ENCODE data around the gene ACER3. TPM values are rescaled to one million over a fixed set of nuclear protein-coding genes. Genes with fewer than 3 reads are reported as not detected.

ACER3 gene
- polyA plus RNA-seq, 5 donors = 10.7 to 34.6 (median 20.5) TPM

DNA sequence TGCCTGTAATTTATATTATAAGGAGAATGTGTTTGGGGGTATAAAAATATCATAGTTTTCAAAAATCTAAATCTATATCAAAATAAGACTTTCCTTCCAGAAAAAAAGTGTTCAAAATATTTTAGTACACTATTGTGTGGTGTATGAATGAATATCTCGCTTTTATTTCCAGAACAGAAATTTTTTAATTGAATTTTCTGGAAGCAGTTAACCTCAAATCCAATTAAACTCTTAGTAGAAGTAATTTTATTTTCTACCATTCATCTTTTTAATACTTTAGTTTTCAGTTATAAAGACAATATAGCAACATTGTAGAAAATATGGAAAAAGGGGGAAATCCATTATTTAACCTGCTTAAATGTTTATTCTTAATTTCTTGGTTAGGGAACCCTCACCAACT, 58.7 kb downstream of the ACER3 start:
- DNase-seq = no peak

DNA sequence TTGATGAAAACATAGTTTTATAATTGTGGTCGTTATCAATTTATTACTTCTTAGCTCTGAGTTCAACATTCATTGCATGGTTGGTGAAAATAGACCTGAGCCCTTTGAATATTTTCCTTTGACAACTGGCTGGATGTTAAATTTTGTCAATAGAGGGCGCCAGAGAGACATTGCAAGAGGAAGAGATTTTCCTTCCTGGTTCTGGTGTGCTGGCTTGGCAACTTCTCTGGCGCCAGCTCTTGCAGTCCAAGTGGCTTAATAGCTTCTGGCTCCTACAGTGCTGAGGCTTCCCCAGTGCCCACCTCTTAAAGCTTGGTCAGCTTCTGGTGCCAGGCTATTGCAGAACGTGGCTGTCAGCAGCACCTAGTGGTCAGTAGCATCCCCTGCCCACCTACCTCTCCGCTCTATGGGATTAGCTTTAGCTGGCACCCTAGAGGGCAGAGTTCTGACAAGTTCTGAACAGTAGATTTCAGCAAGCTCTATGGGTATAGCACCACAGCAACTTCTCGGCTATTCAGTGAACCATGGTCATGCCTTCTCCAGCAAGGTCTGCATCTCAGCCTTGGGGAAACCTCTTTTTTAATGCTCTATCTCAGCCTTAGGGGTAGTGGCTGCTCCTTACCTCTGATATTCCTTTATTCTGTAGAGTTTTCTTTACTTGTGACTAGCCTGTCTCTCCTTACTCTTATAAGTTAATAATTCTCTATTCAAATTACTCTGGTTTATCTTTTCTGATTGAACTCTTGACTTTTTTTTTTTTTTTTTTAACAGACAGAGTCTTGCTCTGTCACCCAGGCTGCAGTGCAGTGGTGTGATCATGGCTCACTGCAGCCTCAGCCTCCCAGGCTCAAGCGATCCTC, 59.4 kb downstream of the ACER3 start:
- peak; percentile 70 to 80 for DNase-seq

DNA sequence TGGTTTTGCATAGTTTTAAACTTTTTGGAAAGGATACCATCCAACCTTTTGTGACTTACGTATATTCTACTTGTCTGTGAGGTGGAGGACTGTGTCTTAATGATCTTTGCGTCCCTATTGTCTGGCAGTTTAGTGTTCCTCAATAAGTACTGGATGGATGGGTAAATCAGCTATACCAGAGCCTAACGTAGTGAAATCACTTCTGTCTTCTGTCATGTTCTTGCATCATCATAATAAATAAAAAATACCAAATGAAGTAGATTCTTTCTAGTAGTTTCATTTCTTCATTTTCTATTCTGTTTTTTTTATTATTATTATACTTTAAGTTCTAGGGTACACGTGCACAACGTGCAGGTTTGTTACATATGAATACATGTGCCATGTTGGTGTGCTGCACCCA, 66.4 kb downstream of the ACER3 start:
- no peak for DNase-seq

DNA sequence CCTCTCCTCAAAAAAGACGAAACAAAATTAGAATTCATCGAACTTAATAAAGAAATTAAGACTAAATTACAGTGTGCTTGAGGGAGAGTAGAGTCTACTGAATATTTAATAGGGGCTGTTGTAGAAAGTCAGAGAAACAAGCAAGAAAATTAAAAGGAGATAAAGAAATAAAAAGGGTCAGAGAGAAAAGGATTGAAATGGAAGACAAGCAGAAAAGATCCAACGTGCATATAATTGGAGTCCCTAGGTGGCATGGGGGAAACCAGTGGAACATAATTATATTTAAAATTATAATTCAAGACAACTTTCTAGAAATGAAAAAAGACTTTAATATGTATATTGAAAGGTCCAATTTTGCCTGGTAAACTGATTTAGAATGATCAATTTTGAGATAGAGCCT, 74.3 kb downstream of the ACER3 start:
- no peak for DNase-seq

DNA sequence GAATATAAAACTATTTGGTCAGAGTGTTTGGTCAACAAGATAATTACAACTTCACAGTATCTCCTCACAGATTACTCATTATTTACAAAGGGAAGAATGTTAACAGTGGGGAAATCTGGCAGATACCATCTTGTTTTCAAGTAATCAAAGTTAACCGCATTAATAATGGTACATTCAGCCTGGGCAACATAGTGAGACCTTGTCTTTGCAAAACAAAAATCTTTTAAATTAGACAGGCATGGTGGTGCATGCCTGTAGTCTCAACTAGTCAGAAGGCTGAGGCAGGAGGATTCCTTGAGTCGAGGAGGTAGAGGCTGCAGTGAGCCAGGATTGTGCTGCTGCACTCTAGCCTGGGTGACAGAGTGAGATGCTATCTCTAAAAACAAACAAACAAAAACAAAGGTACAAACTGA, 78.5 kb downstream of the ACER3 start:
- no peak for DNase-seq

DNA sequence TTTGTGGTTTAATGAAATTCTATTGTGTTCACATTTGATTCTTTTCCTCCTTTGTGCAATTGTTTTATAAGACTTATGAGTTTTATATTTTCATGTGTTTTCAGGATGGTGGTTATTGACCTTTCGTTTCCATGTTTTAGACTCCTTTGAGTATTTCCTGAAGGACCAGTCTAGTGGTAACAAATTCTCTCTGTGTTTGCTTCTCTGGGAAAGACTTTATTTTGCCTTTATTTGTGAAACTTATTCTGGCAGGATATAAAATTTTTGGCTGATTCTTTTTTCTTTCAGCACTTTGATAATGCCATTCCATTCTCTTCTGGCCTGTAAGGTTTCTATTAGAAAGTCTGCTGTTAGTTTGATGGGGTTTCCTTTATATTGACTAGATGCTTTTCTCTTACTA, 83.5 kb downstream of the ACER3 start:
- DNase-seq = no peak

DNA sequence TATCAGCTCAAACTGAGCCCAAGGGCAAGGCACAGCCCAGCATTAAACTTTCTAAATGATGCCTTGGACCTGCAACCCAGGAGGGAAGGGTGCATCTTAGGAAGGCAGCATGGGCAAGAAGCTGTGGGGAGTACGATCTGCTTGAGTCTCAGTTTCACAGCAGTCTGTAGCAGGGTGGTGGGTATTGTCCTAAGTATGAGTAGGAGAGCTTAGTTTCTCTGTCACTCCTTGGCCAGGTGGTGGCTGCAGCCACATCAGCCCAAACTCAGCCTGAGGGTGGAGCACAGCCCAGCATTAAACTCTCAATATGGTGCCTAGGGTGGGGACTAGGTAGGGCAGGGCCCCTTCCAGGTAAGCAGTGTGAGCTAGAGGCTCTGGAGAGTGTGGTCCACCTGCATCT, 85.5 kb downstream of the ACER3 start:
- DNase-seq = no peak

DNA sequence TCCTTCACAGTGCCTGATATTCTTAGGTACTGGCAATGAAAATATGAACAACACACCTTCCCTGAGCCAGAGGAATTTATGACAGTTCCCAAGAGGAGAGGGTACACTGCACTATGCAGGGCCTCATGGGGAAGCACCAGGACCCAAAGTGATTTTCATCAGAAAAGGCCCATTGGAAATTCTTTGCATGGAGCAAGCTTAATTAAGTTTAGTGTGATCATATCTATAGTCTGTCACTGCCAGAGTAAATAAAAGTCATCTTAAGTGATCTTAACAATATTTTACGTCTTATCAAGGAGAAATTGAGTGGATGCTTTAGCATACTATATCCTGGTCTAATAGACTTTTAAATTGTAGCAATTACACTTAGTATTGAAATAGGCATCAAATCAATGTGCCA, 86.5 kb downstream of the ACER3 start:
- no peak for DNase-seq

DNA sequence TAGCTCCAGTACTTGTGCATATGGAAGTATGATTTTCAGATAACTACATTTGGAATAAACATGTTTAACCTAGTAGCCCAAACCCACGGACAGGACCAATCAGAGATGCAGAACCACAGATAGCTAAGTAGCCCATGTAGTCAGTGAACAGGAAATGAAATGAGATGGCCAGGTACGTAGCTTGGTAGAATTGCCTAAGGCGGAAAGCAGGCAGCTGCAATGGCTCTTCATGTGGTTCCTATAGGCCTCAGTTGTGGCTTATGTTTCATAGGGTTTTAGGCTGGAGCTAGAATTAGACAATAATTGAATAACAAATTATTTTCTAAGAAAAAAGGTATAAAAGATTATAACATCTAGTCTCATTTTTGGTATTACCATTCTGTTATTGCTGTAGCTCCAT, 87.1 kb downstream of the ACER3 start:
- DNase-seq = no peak

DNA sequence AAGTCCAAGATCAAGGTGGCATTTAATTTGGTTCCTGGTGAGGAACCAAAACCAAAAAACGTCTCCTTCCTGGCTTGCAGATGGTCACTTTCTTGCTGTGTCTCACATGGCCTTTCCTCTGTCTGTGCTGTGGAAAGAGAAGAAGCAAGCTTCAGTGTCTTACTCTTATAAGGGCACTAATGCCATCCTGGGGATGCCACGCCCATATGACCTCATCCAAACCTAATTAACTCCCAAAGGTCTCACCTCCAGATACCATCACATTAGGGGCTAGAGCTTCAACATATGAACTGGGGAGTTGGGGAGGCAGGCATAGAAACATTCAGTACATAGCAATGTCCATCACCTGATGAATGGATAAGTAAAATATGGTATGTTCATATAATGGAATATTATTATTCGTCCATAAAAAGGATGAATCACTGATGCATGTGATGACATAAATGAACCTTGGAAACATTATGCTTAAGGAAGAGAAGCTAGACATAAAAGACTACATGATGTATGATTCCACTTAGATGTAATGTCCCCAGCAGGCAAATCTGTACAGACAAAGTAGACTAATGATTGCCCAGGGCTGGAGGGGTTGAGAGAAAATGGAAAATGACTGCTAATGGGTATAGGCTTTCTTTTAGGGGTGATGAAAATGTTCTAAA, 94.9 kb downstream of the ACER3 start:
- no peak for DNase-seq

DNA sequence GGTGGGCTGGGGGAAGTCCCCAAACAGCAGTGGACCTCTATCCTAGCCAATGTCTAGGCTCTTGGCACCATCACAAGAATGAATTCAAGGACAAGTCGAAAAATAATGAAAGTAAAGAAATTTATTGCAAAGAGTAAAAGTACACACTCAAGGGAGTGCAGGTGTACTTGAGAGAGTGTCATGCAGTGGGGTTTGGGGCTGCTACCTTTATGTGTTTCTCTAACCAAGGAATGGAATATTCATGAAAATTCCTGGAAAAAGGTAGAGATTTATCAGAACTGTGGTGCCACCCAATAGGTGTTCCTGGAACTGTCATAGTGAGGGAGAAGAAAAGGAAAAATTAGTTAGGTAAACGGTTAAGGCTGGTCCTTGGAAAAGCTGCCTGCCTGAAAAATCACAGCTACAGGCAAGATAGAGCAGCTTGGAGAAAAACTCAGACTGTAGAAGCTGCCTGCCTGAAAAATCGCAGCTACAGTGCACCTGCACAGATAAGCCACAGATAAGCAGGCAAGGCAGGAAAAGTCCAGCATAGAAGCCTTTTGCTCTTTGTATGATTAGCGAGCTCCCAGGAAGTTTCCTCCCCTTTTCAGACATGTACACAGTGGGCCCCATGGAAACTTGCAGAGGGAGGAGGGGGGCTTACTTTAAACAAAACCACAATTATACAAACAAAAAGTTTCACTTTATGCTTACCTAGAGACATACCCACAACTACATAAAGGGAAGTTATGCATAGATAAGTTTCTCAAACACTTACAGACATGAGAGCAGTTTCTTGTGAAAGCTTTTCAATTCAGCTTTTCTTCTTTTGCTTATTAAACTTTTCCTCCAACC, 102.1 kb downstream of the ACER3 start:
- DNase-seq = peak; percentile 54

DNA sequence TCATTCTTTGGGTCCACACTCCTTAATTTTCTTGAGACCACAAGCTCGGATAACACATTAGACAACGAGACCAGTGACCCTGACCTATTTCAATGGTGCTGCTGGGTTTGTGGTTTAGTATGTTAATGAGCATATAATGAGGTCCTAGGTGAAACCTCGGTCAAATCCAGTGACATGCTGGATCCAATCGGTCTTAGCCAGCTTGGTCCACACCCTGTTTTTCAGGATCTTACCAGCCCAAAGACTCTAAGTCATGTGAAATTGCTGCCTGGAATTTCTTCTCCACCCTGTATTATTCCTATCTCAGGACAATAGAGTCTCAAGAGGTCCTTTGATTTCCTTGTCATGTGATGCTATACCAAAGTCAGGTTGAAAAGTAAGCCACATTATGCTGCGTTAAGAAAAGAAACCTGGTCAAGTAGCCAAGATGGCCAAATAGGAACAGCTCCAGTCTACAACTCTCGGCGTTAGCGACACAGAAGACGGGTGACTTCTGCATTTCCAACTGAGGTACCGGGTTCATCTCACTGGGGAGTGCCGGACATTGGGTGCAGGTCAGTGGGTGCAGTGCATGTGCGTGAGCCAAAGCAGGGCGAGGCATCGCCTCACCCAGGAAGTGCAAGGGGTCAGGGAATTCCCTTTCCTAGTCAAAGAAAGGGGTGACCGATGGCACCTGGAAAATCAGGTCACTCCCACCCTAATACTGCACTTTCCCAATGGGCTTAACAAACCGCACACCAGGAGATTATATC, 102.9 kb downstream of the ACER3 start:
- DNase-seq = peak; percentile 27 to 32

DNA sequence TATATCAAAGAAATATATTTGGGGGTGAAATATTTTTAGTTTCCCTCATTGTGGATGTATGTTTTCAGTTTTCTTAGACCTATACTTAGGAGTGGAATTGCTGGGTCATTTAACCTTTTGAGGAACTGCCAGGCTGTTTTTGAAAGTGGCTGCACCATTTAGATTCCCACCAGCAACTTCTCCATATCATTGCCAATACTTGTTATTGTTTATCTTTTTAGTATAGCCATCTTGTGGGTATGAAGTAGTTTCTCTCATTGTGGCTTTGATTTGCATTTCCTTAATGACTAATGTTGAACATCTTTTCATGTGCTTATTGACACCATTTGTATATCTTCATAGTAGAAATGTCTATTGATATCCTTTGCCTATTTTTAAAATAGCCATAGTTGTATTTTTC, 111.3 kb downstream of the ACER3 start:
- no peak for DNase-seq

DNA sequence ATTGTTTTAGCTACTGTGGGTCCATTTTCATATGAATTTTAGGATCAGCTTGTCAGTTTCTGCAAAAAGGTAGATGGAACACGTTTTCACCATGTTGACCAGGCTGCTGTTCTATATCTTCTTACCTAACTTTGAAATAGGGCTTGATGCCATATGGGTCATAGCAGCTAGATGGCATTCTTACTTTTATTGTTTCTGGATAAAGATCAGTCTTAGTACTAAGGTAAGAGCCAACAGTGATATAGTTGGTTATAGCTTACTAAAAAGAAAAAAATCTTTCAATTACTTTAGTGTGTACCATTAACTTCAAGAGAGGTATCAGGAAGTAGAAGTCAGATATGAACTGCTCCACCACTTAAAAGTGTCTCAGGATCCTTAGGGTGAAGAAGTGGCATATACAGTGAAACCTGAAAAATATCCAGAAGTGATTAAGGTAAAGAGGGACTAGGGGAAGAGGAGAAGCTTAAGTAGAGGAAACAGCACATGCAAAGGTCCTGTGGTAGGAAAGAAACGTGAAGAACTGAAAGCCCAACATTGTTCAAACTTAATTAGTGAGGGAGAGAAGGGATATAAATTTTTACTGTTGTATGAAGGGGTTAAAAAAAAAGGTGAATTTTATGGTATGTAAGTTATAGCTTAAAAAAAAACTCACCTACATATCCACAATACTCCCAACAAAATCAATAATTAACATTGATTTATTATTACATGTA, 113.6 kb downstream of the ACER3 start:
- no peak for DNase-seq

DNA sequence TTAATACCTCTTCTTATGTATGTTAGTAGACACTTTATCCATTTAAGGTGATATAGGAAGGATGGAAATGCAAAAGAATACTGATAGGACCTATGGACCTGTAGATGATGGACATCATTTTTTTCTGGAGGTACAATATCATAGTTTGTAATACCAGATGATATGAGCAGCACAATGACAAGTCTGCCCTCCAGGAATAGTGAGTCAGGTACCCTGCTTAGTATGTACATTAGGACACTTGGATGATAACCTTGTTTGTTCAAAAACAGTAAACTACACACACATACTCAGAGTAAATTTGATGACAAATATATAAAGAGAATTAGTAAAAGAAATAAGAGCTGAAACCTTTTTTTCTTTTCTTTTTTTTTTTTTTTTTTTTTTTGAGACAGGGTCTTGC, 114.8 kb downstream of the ACER3 start:
- DNase-seq = no peak

DNA sequence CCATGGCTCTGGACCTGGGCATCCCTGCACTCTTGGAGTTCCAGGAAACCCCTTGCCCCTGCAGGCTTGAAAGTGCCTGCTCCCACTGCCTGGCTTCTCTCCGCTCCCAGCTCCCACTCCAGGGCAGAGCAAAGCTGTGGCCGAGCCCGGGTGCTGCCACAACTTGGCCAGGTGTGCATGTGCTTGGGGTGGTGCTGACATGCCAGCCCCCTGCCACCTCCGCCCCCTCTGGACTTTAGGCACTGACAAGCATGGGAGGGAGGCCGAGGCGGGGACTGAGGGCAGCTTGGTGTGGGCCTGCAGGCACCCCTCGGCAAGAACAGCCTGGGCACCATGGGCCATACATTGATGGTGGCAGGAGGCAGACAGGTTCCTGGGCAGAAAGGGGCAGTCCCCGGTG, 117.1 kb downstream of the ACER3 start:
- DNase-seq = no peak

DNA sequence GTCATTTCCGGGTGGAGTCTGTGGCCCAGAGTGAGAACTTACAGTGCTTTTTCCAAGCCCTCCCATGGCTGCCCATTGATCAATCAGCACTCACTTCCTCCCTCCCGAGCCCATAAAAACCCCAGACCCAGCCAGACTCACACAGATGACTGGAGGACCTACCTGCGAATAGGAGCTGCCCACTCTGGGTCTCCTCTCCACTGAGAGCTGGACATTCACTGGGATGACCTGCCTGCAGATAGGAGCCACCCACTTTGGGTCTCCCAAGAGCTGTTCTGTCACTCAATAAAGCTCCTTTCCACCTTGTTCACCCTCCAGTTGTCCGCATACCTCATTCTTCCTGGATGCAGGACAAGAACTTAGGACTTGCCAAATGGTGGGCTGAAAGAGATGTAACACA, 117.5 kb downstream of the ACER3 start:
- no peak for DNase-seq

DNA sequence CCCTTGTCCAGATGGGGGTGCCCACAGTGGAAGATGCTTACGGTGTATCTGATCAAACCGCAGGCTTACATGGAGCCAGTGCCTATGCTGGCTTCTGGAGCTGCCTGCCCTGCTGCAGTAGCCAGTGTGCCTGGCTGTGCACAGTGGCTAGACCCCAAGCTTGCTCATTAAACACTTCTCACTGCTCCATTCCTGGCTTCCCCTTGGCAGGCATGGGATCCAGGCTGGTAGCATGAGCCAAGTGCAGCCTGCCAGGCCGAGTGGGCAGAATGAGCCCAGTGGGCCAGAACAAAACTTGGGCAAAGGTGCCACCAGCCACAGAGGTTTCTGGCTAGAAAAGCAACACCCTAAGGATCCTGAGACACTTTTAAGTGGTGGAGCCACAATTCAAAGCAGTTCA, 118.1 kb downstream of the ACER3 start:
- DNase-seq = no peak

DNA sequence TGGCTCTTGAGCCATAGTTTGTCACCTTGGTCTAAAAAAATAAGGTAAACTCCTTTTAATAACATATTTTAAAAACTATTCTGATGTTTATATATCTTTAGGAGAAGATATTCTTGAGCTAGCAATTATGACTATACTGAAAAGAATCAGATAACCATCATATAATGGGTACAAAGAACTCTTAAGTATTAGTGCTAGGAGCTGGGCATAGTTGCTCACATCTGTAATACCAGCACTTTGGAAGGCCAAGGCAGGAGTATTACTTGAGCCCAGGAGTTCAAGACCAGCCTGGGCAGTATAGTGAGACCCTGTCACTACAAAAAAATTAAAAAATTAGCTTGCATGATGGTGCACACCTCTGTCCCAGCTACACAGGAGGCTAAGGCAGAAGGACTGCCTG, 119.5 kb downstream of the ACER3 start:
- DNase-seq = no peak

DNA sequence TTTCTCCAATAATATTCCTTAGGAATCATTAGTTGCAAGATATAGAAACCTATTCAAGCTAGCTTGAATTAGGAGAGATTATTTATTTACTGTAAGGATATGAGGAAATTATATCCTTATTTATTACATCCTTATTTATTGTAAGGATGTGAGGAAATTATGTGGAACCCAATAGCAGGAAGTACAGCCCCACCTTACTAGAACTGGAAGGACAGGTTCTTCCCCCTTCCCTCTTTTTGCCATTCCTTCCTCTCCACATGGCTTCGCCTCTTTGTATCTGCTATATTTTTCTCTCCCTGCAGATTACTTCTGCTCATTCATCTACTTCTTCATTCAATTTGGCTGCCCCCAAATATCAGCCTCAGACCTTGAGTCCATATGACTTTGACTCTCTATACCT, 124.0 kb downstream of the ACER3 start:
- DNase-seq = no peak

DNA sequence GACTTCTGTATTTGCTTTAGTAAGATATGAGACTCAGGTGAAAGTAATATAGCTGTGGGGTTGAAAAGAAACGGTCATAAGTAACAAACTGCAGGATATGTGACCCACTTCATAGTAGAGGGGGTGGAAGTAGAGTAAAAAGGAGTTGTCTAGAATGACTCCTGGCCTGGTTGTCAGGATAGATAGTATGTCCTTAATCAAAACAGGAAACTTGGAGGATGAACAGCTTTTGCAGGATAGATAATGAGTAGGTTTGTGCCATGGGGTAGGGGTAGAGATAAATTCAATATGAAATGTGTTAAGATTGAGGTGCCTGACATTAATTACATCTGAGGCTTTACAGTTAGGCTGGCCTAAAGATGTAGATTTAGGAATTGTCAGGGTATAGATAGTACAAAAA, 126.5 kb downstream of the ACER3 start:
- DNase-seq = no peak
